Measurements from ENCODE around the gene RPH3AL.

- TF ChIP-seq CTCF (IDR thresholded peaks at IDR 0.05) = no peak
- TF ChIP-seq POLR2A (IDR thresholded peaks at IDR 0.05) = no peak
These were observed 59.9 kb downstream of the RPH3AL start for GRCh38 chr17:292531-293382.
